GM21367 (cell line): ENCODE measurements around the gene C1QTNF12.

Source experiments
- ATAC-seq: cut with Tn5 transposase; IDR thresholded peaks from one replicate; pipeline ENCODE4 v1.9.1; 2021; ENCODE audit not compliant: unreplicated experiment

C1QTNF12 gene, protein sequence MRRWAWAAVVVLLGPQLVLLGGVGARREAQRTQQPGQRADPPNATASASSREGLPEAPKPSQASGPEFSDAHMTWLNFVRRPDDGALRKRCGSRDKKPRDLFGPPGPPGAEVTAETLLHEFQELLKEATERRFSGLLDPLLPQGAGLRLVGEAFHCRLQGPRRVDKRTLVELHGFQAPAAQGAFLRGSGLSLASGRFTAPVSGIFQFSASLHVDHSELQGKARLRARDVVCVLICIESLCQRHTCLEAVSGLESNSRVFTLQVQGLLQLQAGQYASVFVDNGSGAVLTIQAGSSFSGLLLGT

DNA sequence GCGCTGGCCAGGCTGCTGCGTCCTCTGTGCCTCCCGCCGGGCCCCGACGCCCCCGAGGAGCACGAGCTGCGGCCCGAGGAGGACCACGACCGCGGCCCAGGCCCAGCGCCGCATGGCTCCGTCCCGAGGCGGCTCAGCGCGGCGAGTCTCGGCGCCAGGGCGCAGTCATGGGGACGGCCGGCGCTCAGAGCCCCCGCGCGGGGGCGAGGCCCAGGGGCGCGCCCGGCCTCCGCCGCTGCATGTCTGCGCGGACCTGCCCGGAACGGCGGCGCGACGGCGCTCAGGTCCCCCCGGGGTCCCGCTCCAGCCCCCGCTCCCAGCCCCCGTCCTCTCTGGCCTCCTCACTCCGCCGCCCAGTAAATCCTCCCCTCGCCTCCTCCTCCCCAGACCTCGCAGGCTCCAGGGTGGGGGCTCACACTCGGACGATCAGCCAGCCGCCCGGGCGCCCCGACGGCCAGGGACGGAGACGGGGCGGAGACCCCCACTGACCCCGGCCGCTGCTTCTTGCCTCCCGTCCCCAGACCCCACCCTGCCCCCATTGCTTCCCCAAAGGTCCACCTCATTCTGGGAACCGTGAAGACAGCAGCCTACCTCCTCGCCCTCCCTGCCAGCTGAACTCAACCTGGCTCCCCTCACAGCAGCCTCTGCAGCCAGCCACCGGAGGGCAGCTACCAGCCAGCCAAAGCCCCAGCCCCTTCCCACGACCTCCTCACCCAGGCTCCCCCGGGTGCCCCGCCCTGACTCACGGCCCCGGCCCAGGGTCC, at the start of gene C1QTNF12:
Gene C1QTNF12, minus strand, starts transcription at position 146 of the 764 bp plus-strand sequence. Its CDS starts 32 bp downstream, at position 114.
- no peak for ATAC-seq

DNA sequence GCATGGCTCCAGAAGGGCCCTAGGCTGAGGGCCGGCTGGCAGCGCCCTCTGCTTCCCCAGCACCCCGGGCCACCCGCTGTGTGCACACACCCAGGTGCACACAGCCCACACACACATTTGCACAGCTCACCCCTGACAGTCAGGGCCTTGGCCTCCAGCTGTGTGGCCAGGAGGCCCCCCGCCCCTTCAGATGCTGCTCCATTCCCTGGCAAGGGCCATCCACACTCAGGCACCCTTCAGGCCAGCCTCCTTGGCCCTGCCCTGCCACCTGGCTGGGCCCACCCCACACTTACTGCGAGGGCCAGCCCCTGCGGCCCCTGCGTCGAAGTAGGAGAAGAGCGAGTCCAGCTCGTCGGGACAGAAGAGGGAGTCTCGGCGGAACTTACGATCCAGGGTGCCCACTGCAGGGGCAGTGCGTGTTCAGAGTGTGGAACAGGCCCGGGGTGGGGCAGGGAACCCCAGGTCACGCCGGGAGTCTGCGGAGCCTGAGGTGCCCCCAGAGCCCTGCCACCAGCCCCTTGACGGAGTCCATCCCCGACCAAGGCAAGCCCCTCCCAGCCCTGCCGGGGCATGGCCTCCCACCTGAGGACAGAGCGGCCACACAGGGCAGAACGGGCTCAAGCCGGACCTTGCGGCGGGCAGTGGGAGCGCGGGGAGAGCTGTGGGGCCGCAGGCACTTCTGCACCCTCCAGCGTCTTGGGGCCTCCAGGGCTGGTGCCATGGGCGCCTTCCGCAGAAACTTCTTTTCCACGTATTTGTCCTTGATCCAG, 48.8 kb upstream of the C1QTNF12 start:
- no peak for ATAC-seq

DNA sequence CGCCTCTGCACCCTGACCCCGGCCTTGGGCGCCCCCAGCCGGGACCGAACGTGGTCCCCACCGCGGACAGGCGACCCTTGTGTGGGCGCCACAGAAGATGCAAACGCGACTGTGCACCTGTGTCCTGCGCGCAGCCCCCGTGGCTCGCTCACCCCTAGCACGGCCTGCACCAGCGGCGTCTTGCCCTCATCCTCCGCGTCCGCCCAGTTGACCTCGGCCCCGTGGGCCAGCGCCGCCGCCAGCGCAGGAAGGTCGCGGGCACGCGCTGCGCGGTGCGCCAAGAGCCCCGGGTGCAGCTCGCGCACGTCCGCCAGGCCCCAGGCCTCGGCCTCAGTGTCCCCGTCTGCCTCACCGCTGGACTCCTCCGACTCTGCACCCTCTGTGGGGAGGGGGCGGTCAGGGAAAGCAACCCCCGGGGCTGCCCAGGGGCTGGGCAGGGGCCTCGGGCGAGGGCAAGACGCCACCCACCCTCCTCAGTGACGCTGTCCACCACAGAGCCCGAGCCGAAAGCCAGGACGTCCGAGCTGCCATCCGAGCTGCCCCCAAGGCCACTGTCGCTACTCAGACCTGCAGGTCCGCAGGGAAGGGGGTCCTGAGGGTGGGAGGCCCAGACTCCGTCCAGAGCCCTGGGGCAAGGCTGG, 47.8 kb upstream of the C1QTNF12 start:
- no peak for ATAC-seq

DNA sequence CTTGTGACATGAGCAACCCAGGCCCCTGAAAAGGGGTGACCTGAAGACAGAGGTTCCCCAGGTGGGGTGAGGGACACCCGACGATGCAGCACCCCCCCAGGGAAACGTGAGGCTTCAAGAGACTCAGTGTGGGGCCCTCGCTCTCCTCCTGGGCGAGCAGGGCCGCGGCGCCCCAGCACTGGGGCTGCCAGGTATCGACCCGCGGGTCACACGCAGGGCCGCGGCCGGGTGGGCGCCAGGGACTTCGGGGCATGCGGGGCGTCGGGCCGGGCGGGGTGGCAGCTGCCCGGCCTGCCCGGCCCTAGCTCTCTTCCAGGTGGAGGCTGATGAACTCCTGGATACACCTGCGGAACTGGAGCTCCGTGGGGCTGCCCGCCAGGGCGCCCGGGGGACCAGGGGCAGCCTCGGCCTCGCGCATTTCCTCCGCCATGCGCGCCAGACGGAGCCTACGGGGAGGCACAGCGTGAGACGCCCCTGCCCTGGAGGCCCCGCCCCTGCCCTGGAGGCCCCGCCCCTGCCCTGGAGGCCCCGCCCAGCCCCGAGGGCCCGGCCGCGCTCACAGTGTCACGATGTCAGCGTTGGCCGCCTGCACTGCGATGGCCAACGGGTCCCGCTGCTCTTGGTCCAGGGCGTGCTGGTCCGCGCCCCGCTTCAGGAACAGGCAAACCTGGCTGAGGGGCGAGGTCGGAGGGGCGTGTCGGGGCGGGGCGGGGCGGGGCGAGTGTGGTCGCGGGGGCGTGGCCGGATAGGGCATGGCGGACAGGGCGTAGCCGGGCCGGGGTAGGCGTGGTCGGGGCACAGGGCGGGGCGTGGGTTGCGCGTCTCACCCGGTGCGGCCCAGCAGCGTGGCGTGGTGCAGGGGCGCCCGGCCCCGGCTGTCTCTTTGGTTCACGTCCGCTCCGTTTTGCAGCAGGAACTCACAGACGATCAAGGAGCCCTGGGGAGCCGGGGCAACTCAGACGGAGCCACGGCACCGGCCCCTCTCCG, 47.0 kb upstream of the C1QTNF12 start:
- ATAC-seq = no peak

DNA sequence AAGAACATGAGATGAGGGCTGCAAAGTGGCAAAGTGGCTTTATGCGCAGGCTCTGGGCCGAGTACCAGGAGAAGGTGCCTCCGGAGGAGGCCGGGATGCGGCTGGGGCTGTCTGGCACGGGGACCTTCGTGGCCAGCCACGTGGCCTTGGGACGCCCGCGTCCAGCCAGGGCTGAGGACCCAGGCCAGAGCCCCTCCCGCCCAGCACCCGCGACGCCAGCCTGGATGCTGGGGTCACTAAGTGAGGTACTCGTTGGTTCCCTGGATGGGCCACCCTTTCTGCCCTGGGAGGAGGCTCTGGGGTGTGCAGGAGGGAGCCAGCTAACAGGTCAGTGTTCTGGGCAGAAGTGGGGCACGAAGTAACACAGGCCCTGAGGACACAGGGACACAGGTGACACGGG, 46.3 kb upstream of the C1QTNF12 start:
- no peak for ATAC-seq

DNA sequence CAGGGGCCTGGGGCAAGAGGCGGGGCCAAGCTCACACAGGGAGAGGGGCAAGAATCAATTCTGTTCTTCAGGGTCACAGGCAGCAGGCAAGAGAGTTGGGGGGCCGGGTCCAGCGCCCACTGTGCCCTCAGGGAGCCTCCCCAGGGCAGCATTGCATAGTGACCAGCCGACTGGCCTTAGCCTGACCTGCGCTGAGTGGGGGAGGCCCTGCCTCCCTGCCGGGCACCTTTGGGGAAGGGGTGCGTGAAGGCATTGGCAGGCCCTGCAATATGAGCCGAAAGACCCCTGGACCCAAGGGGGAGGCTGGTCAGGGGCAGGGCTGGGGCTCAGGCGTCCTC, 45.9 kb upstream of the C1QTNF12 start:
- no peak for ATAC-seq

DNA sequence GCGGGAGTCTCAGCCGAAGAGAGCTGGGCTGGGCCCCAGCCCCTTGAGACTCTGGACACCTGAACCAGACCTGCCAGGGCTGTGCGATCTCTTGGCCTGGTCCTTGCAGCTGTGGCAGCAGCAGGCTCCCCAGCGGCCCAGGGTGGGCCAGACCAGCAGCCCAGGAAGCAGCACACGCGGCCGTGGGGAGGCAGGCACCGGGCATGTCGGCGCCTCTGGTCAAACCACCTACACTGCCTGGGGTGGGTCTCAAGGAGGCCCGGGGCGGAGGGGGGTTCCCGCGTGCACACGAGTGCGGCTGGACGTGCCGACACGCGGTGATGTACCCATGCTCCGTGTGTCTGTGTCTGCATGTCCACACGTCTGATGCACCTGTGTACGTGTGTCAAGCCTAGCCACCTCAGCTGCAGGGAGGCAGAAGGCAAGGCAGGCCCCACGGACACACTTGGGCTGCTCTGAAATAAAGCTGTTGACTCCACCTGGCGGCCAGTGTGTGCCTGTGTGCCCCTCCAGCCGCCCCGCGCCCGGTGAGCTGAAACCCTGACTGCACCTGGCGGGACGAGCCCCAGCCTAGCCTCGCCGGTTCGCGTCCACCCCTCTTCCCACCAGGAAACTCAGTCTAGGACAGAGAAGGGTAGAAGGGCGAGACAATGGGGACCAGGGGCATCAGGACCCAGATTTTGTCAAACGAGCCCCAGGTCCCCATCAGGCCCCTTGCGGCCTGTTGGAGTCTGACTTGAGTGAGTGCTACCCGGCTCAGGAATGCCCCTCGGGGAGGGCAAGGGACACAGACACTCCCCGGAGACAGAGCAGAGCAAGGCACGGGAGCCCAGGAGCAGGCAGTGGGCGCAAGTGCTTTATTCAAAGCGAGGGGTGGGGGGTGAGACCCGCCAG, 45.3 kb upstream of the C1QTNF12 start:
- ATAC-seq = no peak

DNA sequence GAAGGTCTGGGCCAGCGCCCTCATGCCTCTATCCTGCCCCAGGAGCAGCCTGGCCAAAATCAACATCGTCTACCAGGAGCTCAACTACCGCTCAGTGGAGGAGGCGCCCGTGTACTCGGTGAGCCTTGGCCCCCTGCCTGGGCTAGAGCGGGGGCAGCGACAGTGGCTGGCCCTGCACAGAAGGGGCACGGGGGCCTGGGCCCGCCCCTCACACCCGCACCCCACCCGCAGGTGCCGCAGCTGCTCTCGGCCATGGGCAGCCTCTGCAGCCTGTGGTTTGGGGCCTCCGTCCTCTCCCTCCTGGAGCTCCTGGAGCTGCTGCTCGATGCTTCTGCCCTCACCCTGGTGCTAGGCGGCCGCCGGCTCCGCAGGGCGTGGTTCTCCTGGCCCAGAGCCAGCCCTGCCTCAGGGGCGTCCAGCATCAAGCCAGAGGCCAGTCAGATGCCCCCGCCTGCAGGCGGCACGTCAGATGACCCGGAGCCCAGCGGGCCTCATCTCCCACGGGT, 44.6 kb upstream of the C1QTNF12 start:
- no peak for ATAC-seq

DNA sequence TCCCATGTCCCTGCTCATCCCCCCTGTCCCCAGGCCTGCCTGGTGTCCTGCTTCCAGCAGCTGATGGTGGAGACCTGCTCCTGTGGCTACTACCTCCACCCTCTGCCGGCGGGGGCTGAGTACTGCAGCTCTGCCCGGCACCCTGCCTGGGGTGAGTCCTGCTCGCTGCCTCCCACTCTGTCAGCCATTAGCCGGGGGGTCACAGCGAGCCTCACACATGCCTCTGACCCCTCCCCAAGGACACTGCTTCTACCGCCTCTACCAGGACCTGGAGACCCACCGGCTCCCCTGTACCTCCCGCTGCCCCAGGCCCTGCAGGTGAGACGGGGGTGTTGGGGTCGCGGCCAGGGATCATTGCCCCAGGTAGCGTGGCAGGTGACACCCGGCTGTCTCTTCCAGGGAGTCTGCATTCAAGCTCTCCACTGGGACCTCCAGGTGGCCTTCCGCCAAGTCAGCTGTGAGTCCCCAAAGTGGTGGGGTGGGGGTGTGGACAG, 43.8 kb upstream of the C1QTNF12 start:
- ATAC-seq = no peak

DNA sequence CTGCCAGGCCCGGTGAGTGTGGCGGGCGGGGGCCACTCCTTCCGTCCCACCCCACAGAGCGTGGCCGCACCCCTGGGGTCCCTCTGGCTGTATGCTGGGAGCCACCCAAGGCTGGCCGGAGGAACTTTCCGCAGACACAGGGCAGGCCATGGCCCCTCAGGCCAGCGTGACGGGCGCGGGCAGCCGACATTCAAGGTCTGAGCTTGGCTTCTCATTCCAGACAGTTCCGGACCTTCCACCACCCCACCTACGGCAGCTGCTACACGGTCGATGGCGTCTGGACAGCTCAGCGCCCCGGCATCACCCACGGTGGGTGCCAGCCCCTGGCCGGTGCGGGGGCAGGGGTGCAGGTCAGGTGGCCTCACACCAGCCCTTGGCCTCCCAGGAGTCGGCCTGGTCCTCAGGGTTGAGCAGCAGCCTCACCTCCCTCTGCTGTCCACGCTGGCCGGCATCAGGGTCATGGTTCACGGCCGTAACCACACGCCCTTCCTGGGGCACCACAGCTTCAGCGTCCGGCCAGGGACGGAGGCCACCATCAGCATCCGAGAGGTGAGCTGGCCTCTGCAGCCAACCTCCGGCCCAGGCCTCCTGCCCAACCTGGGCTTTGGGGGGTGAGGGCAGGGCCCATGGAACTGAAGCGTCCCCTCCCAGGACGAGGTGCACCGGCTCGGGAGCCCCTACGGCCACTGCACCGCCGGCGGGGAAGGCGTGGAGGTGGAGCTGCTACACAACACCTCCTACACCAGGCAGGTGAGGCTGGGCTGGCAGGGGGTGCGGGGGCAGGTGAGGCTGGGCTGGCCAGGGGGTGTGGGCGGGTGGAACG, 41.0 kb upstream of the C1QTNF12 start:
- no peak for ATAC-seq

DNA sequence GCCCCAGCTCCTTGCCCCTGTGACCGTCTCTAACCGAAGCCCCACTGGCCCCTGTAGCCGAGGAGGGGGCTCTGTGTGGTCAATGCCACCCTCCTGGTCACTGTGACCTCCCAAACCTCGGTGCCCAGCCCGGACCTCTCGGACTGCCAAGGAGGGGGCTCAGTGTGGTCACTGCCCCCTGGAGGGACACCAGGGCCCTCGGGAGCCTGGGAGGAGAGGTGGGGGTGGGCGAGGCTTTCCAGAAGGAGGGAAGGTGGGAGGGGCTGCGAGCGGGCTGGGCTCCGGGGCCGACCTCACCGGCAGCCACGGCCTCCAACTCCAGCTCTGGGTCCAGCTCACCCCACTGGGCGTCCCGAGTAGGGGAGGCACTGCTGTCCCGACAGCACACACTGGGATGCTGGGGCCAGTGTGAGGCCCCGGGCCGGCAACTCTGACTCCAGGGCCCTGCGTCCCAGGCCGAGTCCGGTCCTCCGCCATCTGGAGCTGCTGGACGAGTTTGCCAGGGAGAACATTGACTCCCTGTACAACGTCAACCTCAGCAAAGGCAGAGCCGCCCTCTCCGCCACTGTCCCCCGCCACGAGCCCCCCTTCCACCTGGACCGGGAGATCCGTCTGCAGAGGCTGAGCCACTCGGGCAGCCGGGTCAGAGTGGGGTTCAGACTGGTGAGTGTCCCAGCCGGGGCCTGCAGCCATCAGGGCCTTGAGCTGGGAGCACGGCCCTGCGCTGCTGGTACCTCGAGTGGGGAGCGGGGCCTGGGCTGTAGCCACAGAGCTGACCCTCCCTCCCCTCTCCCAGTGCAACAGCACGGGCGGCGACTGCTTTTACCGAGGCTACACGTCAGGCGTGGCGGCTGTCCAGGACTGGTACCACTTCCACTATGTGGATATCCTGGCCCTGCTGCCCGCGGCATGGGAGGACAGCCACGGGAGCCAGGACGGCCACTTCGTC, 40.1 kb upstream of the C1QTNF12 start:
- no peak for ATAC-seq

DNA sequence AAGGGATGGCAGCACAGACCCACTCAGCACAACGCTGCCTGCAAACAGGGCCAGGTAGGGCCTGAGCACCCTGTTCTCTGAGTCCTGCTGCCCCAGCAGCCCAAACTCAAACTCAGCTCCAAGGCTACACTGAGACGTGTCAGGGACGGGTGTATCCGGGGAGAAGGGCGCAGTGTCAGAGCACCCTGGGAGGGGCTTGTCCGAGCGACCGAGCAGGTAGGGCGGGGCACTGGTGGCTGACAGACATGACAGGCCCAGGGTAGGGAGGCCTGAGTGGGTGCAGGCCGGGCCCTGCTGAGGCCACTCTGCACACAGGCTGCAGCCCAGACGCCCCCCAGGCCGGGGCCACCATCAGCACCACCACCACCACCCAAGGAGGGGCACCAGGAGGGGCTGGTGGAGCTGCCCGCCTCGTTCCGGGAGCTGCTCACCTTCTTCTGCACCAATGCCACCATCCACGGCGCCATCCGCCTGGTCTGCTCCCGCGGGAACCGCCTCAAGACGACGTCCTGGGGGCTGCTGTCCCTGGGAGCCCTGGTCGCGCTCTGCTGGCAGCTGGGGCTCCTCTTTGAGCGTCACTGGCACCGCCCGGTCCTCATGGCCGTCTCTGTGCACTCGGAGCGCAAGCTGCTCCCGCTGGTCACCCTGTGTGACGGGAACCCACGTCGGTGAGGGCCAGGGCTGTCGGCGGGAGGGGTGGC, 39.2 kb upstream of the C1QTNF12 start:
- ATAC-seq = no peak

DNA sequence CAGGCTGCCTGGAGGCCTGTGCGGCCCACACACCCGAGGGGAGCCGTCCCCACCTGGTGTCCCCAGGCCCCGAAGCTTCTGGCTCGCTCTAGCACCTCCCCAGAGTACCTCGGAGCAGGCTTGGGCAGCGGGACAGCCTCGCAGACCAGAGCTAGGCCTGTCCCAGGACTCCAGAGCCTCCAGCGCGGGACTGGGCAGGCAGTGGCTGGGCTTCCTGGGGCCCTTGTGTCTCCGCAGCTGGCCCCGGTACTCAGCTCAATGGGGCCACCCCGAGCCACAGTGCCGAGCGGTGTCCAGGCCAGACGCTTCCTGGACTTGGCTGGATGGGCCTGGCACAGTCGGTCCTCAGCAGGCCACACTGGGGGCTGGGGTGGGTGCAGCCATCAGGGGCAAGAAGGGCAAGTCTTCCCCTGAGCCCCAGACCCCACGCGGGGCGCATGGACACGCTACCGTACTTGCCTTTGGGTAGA, 38.6 kb upstream of the C1QTNF12 start:
- no peak for ATAC-seq

DNA sequence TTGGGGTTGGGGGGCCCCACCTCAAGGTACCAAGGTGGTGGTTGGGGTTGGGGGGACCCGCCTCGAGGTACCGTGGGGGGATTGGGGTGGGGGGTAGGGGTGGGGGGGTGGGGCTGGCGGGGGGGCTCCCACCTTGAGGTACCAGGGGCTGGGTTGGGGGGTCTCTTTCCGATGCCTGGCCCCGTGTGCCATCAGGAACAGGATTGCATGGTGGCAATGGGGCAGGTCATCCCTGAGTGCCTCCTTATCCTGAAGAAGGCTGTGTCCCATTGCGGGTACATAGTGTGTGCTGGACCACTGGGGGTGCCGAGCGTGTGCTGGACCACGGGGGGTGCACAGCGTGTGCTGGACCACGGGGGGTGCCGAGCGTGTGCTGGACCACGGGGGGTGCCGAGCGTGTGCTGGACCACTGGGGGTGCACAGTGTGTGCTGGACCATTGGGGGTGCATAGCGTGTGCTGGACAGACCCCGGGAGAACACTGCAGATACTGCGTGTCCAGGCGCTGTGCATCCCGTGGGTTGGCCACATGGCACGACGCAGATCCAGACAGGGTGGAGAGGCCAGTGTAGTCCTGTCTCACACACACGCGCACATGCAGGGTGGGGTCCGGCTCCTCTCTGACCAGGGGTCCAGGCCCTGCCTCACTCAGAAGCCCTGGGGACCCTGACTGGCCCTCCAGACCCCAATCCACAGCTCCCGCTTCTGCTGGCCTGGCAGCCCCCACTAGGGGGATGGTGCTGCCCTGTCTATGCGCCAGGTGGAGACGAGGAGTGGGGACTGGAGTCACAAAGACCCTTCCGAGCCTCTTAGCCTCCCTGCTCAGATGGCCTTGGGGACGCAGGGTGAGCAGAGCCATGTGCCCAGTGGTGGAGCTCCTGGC, 37.9 kb upstream of the C1QTNF12 start:
- no peak for ATAC-seq

DNA sequence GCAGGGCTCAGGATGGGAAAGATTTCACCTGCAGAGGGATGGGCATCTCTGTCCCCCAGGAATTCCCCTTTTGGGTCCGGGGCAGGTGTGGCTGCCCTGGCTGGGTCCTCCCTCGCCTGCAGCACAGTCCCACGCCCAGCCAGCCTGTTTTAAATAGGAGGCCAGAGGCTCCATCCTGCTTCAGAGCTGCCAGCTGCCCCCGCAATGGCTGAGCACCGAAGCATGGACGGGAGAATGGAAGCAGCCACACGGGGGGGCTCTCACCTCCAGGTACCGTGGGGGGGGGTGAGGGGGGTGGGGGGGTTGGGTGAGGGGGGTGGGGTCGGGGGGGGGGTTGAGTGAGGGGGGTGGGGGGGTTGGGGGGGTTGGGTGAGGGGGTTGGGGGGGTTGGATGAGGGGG, 37.3 kb upstream of the C1QTNF12 start:
- ATAC-seq = no peak
